HepG2 (cell line): ENCODE data around the gene NAXD. TPM values are rescaled to one million over a fixed set of nuclear protein-coding genes. Genes with fewer than 3 reads are reported as not detected.

Source experiments
- HIVEP1 ChIP-seq: sonication (generic); formaldehyde crosslinking; IDR thresholded peaks from 2 replicates; pipeline ENCODE4 v1.4.0; 2020; ENCODE audit warnings: mild to moderate bottlenecking, missing genetic modification reagents
- TOE1 ChIP-seq: sonication (generic); formaldehyde crosslinking; IDR thresholded peaks from 2 replicates; pipeline ENCODE4 v1.4.0; 2020; ENCODE audit warnings: mild to moderate bottlenecking, missing genetic modification reagents
- XBP1 ChIP-seq: sonication (generic); formaldehyde crosslinking; IDR thresholded peaks from 2 replicates; pipeline ENCODE4 v1.5.0; 2020; ENCODE audit warnings: missing genetic modification reagents
- ZKSCAN1 ChIP-seq: fragments of 150-350 bp; IDR thresholded peaks from 2 replicates; pipeline ENCODE4 v1.6.1; 2014; ENCODE audit warnings: low read length
- ZKSCAN5 ChIP-seq: sonication (generic); formaldehyde crosslinking; IDR thresholded peaks from 2 replicates; pipeline ENCODE4 v1.5.1; 2020; ENCODE audit warnings: mild to moderate bottlenecking, missing genetic modification reagents
- polyA plus RNA-seq, 8 experiments: library from polyadenylated mRNA; depleted of rRNA in 3 of 8; stranded (reverse) in 7 of 8; unstranded in 1 of 8; fragments of >200 nt; fragmentation: Illumina TruSeq in 4 of 8; extraction: Trizol in 4 of 8; gene quantifications; 2 replicates each; pipeline versions ENCODE4 v1.2.1 to v1.2.3, GENCODE V29; 2011 to 2016; ENCODE audit warnings: low read depth in 4 of 8, missing spikeins in 1 of 8, mixed read lengths in 1 of 8; ENCODE audit not compliant: insufficient read depth in 1 of 8
- total RNA-seq, 5 experiments: library from RNA; depleted of rRNA; stranded (reverse); fragments of >200 nt; fragmentation: Illumina TruSeq; extraction: Trizol; gene quantifications; 2 replicates each; pipeline ENCODE4 v1.2.3, GENCODE V29; 2016; ENCODE audit warnings: low read depth in 1 of 5
- TF ChIP-seq, protein P1 (sequence below): sonication (generic); formaldehyde crosslinking; IDR thresholded peaks from 2 replicates; pipeline ENCODE4 v1.5.1; 2020; ENCODE audit warnings: mild to moderate bottlenecking, missing genetic modification reagents, moderate library complexity
- TF ChIP-seq, protein P2 (sequence below): IDR thresholded peaks from 2 replicates; pipeline ENCODE4 v1.6.1; 2016; ENCODE audit warnings: missing genetic modification reagents, missing compliant biosample characterization
- TF ChIP-seq, protein P3 (sequence below): sonication (generic); formaldehyde crosslinking; IDR thresholded peaks from one replicate; pipeline ENCODE4 v1.5.1; 2020; ENCODE audit warnings: mild to moderate bottlenecking, missing genetic modification reagents; ENCODE audit errors: not compliant biosample characterization
- TF ChIP-seq, protein P4 (sequence below): sonication (generic); formaldehyde crosslinking; IDR thresholded peaks from 2 replicates; pipeline ENCODE4 v1.5.1; 2020; ENCODE audit warnings: missing genetic modification reagents, mild to moderate bottlenecking, borderline replicate concordance
- TF ChIP-seq, protein P5 (sequence below): fragments of 450-650 bp; IDR thresholded peaks from 2 replicates; pipeline ENCODE4 v1.6.1; 2017
- TF ChIP-seq, protein P6 (sequence below): sonication (generic); formaldehyde crosslinking; conservative IDR thresholded peaks from 2 replicates; pipeline ENCODE4 v1.4.0; 2020; ENCODE audit warnings: missing genetic modification reagents

The NAXD gene
- total and polyA plus RNA-seq, 2 of the 13 experiments (the other 11 are each of a cell fraction or from before 2014, with no cell fraction given), result 19.0 to 23.2 TPM

DNA sequence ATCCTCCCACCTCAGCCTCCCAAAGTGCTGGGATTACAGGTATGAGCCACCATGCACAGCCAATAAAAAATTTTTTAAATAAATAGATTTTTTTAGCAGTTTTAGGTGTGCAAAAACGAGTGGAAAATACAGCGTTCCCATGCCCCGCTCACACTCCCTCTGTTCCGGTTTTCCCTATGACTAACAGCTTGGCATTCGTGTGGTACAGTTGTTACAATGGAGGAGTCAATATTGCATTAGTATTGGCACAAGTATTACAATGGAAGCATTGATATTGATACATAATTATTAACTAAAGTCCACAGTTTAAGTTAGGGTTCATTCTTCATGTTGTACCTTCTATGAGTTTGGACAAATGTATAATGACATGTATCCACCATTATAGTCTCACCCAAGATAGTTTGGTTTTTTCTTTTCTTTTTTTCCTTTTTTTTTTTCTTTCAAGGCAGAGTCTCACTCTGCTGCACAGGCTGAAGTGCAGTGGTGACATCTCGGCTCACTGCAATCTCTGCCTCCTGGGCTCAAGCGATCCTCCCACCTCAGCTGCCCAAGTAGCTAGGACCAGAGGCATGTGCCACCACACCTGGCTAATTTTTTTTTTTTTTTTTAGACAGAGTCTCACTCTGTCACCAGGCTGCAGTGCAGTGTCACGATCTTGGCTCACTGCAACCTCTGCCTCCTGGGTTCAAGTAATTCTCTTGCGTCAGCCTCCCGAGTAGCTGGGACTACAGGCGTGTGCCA, 38.4 kb upstream of the NAXD start (continued):
- TF ChIP-seq, protein P1, sequence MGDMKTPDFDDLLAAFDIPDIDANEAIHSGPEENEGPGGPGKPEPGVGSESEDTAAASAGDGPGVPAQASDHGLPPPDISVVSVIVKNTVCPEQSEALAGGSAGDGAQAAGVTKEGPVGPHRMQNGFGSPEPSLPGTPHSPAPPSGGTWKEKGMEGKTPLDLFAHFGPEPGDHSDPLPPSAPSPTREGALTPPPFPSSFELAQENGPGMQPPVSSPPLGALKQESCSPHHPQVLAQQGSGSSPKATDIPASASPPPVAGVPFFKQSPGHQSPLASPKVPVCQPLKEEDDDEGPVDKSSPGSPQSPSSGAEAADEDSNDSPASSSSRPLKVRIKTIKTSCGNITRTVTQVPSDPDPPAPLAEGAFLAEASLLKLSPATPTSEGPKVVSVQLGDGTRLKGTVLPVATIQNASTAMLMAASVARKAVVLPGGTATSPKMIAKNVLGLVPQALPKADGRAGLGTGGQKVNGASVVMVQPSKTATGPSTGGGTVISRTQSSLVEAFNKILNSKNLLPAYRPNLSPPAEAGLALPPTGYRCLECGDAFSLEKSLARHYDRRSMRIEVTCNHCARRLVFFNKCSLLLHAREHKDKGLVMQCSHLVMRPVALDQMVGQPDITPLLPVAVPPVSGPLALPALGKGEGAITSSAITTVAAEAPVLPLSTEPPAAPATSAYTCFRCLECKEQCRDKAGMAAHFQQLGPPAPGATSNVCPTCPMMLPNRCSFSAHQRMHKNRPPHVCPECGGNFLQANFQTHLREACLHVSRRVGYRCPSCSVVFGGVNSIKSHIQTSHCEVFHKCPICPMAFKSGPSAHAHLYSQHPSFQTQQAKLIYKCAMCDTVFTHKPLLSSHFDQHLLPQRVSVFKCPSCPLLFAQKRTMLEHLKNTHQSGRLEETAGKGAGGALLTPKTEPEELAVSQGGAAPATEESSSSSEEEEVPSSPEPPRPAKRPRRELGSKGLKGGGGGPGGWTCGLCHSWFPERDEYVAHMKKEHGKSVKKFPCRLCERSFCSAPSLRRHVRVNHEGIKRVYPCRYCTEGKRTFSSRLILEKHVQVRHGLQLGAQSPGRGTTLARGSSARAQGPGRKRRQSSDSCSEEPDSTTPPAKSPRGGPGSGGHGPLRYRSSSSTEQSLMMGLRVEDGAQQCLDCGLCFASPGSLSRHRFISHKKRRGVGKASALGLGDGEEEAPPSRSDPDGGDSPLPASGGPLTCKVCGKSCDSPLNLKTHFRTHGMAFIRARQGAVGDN (CRISPR knock-in tag), result peak; percentile 16; the same call in 1 of the 2 replicates
- no peak for TF ChIP-seq TOE1
- TF ChIP-seq, protein P2, sequence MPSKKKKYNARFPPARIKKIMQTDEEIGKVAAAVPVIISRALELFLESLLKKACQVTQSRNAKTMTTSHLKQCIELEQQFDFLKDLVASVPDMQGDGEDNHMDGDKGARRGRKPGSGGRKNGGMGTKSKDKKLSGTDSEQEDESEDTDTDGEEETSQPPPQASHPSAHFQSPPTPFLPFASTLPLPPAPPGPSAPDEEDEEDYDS (CRISPR knock-in tag), result peak; percentile 28; the same call in 1 of the 2 replicates
- TF ChIP-seq, protein P3, sequence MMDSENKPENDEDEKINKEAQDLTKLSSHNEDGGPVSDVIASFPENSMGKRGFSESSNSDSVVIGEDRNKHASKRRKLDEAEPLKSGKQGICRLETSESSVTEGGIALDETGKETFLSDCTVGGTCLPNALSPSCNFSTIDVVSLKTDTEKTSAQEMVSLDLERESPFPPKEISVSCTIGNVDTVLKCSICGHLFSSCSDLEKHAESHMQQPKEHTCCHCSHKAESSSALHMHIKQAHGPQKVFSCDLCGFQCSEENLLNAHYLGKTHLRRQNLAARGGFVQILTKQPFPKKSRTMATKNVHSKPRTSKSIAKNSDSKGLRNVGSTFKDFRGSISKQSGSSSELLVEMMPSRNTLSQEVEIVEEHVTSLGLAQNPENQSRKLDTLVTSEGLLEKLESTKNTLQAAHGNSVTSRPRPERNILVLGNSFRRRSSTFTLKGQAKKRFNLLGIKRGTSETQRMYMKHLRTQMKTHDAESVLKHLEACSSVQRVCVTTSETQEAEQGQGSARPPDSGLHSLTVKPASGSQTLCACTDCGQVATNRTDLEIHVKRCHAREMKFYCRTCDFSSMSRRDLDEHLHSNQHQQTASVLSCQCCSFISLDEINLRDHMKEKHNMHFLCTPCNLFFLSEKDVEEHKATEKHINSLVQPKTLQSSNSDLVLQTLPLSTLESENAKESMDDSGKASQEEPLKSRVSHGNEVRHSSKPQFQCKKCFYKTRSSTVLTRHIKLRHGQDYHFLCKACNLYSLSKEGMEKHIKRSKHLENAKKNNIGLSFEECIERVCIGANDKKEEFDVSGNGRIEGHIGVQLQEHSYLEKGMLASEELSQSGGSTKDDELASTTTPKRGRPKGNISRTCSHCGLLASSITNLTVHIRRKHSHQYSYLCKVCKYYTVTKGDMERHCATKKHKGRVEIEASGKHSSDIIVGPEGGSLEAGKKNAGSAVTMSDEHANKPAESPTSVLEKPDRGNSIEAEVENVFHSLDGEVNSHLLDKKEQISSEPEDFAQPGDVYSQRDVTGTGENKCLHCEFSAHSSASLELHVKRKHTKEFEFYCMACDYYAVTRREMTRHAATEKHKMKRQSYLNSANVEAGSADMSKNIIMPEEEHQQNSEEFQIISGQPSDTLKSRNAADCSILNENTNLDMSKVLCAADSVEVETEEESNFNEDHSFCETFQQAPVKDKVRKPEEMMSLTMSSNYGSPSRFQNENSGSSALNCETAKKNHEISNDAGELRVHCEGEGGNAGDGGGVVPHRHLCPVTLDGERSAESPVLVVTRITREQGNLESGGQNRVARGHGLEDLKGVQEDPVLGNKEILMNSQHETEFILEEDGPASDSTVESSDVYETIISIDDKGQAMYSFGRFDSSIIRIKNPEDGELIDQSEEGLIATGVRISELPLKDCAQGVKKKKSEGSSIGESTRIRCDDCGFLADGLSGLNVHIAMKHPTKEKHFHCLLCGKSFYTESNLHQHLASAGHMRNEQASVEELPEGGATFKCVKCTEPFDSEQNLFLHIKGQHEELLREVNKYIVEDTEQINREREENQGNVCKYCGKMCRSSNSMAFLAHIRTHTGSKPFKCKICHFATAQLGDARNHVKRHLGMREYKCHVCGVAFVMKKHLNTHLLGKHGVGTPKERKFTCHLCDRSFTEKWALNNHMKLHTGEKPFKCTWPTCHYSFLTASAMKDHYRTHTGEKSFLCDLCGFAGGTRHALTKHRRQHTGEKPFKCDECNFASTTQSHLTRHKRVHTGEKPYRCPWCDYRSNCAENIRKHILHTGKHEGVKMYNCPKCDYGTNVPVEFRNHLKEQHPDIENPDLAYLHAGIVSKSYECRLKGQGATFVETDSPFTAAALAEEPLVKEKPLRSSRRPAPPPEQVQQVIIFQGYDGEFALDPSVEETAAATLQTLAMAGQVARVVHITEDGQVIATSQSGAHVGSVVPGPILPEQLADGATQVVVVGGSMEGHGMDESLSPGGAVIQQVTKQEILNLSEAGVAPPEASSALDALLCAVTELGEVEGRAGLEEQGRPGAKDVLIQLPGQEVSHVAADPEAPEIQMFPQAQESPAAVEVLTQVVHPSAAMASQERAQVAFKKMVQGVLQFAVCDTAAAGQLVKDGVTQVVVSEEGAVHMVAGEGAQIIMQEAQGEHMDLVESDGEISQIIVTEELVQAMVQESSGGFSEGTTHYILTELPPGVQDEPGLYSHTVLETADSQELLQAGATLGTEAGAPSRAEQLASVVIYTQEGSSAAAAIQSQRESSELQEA (CRISPR knock-in tag), result no peak
- TF ChIP-seq ZKSCAN1, result no peak
- TF ChIP-seq ZKSCAN5 (CRISPR knock-in tag), result no peak
- TF ChIP-seq HIVEP1, result no peak
- TF ChIP-seq, protein P4, sequence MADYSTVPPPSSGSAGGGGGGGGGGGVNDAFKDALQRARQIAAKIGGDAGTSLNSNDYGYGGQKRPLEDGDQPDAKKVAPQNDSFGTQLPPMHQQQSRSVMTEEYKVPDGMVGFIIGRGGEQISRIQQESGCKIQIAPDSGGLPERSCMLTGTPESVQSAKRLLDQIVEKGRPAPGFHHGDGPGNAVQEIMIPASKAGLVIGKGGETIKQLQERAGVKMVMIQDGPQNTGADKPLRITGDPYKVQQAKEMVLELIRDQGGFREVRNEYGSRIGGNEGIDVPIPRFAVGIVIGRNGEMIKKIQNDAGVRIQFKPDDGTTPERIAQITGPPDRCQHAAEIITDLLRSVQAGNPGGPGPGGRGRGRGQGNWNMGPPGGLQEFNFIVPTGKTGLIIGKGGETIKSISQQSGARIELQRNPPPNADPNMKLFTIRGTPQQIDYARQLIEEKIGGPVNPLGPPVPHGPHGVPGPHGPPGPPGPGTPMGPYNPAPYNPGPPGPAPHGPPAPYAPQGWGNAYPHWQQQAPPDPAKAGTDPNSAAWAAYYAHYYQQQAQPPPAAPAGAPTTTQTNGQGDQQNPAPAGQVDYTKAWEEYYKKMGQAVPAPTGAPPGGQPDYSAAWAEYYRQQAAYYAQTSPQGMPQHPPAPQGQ (CRISPR knock-in tag), result no peak
- TF ChIP-seq, protein P5, sequence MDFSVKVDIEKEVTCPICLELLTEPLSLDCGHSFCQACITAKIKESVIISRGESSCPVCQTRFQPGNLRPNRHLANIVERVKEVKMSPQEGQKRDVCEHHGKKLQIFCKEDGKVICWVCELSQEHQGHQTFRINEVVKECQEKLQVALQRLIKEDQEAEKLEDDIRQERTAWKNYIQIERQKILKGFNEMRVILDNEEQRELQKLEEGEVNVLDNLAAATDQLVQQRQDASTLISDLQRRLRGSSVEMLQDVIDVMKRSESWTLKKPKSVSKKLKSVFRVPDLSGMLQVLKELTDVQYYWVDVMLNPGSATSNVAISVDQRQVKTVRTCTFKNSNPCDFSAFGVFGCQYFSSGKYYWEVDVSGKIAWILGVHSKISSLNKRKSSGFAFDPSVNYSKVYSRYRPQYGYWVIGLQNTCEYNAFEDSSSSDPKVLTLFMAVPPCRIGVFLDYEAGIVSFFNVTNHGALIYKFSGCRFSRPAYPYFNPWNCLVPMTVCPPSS, result no peak
- TF ChIP-seq XBP1 (CRISPR knock-in tag), result no peak
- TF ChIP-seq, protein P6, sequence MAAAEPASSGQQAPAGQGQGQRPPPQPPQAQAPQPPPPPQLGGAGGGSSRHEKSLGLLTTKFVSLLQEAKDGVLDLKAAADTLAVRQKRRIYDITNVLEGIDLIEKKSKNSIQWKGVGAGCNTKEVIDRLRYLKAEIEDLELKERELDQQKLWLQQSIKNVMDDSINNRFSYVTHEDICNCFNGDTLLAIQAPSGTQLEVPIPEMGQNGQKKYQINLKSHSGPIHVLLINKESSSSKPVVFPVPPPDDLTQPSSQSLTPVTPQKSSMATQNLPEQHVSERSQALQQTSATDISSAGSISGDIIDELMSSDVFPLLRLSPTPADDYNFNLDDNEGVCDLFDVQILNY (CRISPR knock-in tag), result no peak
